T-helper 22 cell (primary cell): ENCODE results near the gene AGAP4.
"Not testable (repeated sequence)": the region's sequence is repeated elsewhere in the genome, so short reads cannot be mapped to it uniquely, and the experiment has no call there.

Experiments used
- DNase-seq: peaks from one replicate; pipeline ENCODE4 v3.0.0-alpha.2; 2020; ENCODE audit warnings: low read depth

The AGAP4 gene

GRCh38 chr10:45790694-45791426 is 56.4 kb downstream of the AGAP4 start:
- DNase-seq, result not testable (repeated sequence)

DNA sequence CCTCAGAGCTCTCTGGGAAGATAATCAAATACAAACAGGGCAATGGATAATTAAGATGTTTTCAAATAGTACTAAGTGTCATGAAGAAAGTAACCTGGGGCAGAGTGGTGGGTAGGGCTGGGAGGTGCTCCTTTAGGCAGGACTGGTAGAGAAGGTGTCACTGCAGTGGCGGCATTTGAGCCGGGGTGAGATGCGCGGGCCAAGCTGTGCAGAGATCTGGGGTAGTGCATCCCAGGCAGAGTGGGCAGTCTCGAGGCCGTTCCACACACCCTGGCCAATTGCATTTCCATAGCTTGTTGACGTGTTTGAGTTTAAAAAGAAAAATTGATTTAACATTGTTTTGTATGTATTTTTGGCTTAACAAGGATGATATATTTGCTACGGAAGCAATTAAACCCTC is 57.3 kb downstream of the AGAP4 start:
- DNase-seq, result not testable (repeated sequence)

DNA sequence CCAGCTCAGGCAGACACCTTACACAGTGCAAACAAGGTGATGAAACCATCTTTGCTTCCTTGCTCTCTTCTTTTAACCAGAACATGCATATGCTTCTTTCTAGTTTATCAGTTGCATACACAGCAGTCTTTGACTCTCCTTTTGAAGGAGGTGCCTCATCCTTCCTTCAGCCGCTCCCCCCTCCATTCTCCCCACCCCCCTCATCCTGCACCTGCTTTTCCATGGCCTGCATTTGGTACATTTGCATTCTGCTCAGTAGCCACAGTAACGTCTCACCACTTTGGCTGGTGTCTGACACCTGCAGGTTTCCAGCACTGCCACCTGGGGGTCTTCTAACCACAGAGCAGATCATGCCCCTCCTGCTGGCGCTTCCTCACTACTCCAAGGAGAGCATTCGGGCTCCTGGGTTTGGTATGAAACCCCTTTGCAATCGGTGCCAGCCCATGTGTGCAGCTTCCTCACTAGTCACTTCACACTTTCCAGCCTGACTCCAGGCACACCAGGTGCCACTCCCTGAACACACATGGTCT is 60.0 kb downstream of the AGAP4 start:
- DNase-seq, result not testable (repeated sequence)

GRCh38 chr10:45786217-45786616 is 61.1 kb downstream of the AGAP4 start:
- DNase-seq, result not testable (repeated sequence)
